ENCODE measurements around the gene CD27.

Gene CD27

GRCh38 chr12:6434205-6435140, 10.3 kb upstream of the CD27 start:
- no peak for DNase-seq

GRCh38 chr12:6435961-6436715, 8.6 kb upstream of the CD27 start:
- no peak for DNase-seq

- DNase-seq, result no peak
Observed at GRCh38 chr12:6437586-6437985, 7.2 kb upstream of the CD27 start.

DNA sequence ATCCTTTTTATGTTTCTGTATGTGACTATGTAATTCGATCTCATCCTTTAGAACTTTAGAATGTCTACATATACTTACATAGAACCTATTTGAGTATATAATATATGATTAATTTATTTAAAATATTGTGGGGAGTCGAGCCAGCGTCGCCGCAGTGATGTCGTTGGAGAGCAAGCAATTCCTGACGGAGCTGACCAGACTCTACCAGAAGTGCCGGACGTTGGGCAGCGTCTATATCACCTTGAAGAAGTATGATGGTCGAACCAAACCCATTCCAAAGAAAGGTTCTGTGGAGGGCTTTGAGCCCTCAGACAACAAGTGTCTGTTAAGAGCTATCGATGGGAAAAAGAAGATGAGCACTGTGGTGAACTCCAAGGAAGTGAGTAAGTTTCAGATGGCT, 6.4 kb upstream of the CD27 start:
- DNase-seq, result no peak

GRCh38 chr12:6440391-6440790, 4.4 kb upstream of the CD27 start:
- no peak for DNase-seq

- DNase-seq, result no peak
Observed at GRCh38 chr12:6442836-6443235, 1.9 kb upstream of the CD27 start.

- no peak for DNase-seq
Observed at GRCh38 chr12:6443361-6443983, 1.3 kb upstream of the CD27 start.

GRCh38 chr12:6444031-6444430, 724 bp upstream of the CD27 start:
- DNase-seq, result no peak

- DNase-seq, result no peak
Observed at GRCh38 chr12:6450091-6450868, 5.5 kb downstream of the CD27 start.

GRCh38 chr12:6450869-6451347, 6.2 kb downstream of the CD27 start:
- no peak for DNase-seq

DNA sequence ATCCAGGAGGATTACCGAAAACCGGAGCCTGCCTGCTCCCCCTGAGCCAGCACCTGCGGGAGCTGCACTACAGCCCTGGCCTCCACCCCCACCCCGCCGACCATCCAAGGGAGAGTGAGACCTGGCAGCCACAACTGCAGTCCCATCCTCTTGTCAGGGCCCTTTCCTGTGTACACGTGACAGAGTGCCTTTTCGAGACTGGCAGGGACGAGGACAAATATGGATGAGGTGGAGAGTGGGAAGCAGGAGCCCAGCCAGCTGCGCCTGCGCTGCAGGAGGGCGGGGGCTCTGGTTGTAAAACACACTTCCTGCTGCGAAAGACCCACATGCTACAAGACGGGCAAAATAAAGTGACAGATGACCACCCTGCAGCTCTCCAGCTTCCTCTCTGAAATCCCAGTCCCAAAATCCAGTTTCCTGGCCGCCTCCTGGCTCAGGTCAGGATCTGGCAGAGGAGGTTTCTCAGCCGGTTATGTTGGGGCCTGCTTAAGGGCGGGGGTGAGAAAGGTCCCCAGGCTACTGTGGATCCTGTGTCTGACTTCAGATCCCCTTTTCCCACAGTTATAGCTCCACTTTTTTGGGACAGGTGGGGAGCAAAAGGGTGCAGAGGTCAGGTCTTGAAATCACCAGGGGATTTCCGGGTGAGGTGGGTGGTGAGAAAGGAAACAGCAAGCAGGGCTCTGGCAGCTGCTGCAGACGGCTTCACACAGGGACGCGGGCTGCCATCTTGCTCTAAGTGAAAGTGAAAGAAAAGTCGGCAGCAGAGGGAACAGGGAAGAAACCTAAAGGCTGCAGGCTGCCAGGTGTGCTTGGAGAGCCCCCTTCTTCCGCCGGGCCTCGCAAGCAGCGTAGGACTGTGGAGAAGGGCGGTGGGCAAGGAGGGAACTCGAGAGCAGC, 6.8 kb downstream of the CD27 start, which contains the start of gene TAPBPL:
Gene TAPBPL, plus strand, starts transcription at position 695 of the 897 bp plus-strand sequence. CDS start 207 bp downstream, outside the sequence.
- no peak for DNase-seq

DNA sequence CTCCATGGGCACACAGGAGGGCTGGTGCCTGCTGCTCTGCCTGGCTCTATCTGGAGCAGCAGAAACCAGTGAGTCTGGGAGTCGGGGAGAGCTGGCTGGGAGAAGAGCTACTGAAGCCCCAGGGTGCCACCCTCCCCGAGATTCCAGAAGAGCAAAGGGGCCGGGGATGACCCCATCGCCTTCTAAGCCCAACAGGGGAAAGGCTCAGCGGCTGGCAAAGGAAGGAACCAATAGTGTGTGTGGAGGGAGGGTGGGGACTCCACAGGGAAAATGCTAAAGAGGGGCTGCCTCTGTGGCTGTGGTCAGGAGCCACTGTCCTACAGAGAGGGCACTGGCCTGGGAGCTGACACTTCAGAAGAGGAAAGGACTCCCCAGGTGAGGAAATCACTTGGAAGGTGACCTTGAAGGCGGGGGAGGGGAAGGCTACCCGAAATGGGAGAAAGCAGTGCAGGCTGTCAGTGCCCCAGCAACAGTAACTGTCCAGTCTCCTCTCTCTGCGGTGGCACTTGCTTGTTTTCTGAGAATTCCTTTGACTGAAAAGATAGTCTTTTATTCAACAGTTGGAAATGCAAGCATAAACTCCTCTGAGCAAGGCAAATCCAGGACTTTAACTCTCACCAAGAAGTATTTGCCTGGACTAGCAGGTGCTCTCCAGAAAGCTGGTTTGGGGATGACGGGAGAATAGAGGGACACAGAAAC, 7.6 kb downstream of the CD27 start:
- no peak for DNase-seq

DNA sequence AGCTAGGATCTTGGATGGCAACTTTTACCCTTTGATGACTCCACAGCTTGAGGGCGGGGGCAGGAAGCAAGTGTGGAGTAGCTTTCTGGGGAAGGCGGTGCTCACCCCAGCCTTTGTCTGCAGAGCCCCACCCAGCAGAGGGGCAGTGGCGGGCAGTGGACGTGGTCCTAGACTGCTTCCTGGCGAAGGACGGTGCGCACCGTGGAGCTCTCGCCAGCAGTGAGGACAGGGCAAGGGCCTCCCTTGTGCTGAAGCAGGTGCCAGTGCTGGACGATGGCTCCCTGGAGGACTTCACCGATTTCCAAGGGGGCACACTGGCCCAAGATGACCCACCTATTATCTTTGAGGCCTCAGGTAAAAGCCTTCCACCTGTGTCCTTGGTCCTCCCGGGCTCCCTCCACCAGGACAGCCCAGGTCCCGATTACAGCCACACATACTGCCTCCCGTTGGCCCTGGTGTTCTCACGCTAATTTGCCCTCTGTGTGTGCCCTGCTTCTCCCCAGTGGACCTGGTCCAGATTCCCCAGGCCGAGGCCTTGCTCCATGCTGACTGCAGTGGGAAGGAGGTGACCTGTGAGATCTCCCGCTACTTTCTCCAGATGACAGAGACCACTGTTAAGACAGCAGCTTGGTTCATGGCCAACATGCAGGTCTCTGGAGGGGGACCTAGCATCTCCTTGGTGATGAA, 8.3 kb downstream of the CD27 start:
- DNase-seq, result no peak

DNA sequence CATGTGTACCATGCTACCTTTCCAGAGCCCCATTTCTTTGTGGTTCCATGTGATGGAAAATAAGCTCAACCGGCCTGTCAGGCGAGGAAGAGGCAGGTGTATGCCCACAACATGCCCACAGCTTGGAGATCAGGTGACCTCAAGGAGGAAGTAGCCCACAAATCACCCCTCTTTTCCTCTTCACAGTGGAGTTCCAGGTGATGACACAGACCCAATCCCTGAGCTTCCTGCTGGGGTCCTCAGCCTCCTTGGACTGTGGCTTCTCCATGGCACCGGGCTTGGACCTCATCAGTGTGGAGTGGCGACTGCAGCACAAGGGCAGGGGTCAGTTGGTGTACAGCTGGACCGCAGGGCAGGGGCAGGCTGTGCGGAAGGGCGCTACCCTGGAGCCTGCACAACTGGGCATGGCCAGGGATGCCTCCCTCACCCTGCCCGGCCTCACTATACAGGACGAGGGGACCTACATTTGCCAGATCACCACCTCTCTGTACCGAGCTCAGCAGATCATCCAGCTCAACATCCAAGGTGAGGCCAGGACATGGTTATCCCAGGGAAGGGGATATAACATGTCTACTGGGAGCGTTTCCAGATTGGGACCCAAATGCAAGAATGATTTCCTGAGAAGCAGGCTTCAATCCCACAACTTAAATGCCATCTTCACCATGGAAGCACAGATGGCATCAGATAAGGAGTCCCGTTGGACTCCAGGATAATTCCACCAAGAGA, 12.6 kb downstream of the CD27 start:
- no peak for DNase-seq

DNA sequence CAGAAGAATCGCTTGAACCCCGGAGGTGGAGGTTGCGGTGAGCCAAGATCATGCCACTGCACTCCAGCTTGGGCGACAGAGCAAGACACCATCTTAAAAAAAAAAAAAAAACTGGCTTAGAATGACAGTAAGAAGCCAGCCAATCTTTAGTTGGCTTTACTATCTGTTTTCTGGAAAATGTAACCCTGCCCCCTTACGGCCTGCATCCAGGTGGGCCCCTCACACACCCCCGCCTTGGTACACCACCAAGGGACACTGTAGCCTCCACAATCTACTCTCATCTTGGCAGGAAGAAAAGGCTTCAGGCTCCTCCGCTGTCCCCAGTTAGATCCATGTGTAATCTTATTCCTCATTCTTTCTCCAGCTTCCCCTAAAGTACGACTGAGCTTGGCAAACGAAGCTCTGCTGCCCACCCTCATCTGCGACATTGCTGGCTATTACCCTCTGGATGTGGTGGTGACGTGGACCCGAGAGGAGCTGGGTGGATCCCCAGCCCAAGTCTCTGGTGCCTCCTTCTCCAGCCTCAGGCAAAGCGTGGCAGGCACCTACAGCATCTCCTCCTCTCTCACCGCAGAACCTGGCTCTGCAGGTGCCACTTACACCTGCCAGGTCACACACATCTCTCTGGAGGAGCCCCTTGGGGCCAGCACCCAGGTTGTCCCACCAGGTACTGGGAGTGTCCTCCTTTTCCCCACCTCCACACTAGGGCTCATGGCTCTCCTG, 13.7 kb downstream of the CD27 start:
- DNase-seq, result no peak

DNA sequence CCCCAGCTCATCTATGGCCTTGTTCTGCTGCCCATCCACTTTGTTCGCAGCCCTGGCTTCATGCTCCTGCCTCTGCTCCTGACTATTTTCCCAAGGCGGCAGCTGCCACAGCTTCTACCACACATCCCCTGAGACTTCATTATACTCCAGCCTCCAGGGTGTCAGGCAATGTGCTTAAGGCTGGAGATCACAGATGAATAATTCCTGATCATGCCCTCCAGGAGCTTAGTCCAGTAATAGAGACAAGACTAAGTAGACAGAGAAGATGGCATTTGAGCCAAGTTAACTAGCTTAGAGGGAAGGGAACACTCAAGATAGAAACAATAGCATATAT, 14.2 kb downstream of the CD27 start:
- no peak for DNase-seq

DNA sequence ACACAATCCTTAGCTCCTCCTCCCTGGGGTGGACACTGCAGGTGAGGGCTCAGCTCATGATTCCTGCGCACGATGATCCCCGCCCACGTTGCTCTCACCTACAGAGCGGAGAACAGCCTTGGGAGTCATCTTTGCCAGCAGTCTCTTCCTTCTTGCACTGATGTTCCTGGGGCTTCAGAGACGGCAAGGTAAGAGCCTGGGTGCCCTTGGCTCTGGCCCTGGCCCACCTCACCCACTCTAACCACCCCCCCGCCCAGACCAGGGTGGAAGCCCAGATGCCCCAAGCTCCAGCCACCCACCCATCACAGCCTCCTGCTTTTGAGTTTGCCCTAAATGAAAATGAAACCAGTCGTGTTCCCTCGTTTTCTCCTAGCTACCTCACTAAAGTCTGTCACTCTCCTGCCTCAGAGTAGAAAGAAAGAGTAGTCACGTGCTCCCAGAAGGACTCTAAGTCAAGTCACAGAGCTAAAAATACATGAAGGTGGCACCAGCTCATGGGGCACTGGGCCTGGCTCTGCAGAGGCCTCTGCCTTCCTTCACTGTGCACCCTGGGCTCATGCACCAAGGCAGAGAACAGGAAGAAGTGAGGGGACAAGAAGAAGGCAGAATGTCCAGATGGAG, 16.1 kb downstream of the CD27 start:
- DNase-seq, result no peak
